Neural progenitor cell (in vitro differentiated cells): ENCODE results near the gene XPO5.
A peak's percentile ranks its signal among the peaks of the same experiment; 100 is the strongest.

ENCODE experiments used
- CTCF ChIP-seq: fragments of 200-600 bp; sonication (generic); IDR thresholded peaks from 2 replicates; pipeline ENCODE4 v1.5.1; 2017; ENCODE audit warnings: antibody characterized with exemption, mild to moderate bottlenecking
- EZH2 ChIP-seq: fragments of 200-600 bp; sonication (generic); IDR thresholded peaks from 2 replicates; pipeline ENCODE4 v1.6.1; 2017; ENCODE audit warnings: antibody characterized with exemption, mild to moderate bottlenecking, moderate library complexity

GRCh38 chr6:43496370-43497128, 79.3 kb downstream of the XPO5 start:
- peak; percentile 61 for TF ChIP-seq CTCF
- no peak for TF ChIP-seq EZH2
